ENCODE results near the gene MTMR3.

DNA sequence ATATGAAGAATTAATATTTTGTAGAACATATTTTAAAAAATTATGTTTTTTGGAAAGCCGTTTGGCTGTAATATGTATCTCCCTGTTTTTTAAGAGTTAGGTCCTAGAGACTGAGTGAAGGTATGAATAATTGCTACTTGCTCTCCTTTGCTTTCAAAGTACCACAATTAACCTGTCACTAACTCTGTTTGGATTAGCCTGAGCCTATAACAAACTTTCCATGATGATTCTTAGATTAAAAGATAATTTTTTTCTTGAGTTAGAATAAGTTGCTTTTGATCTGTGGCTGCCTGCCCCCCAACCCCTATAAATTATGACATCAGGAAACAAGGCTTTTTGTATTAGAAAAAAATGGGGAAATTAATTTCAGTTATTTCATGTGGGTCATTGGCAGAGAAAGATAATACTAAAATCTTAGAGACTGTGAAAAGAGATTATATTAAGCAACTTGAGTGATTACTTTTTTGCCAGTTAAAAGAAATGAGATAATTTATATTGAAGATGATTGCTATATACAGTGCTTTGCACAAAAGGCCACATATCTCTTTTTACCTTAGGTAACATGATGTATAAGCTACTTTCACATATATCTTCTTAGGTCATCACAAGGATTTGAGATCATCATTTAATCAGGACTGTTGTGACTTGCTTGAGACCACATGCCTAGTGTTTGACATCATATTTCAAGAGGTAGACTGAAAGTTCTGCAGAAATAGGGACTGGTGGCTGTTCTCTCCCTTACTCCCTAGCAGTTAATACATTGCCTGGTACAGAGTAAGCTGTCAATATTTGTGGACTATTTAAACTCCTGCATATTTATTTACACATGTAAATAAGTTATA lies 9.6 kb downstream of the MTMR3 start:
- TF ChIP-seq CTCF (conservative IDR thresholded peaks at IDR 0.05; ENCODE audit: low read length) = no peak
- no peak for TF ChIP-seq EZH2phosphoT487 (IDR thresholded peaks at IDR 0.05; ENCODE audit: borderline replicate concordance, low read depth, low read length)

All from OCI-LY7 (cell line).